BE2C (cell line): Measurements from ENCODE around the gene DRAM1. TPM values are rescaled to one million over a fixed set of nuclear protein-coding genes. Genes with fewer than 3 reads are reported as not detected.
A peak's percentile ranks its signal among the peaks of the same experiment; 100 is the strongest.

Experiments
- DNase-seq: peaks from one replicate; pipeline ENCODE4 v3.0.0-alpha.2; 2020
- H3K27me3 ChIP-seq: fragments of 250-450 bp; sonication (Bioruptor Pico); 2 replicates; pipeline ENCODE4 v1.5.1; 2020; ENCODE audit warnings: mild to moderate bottlenecking
- H3K36me3 ChIP-seq: fragments of 250-450 bp; sonication (Bioruptor Pico); 2 replicates; pipeline ENCODE4 v1.5.1; 2020; ENCODE audit warnings: mild to moderate bottlenecking
- H3K4me1 ChIP-seq: fragments of 250-450 bp; sonication (Bioruptor Pico); 2 replicates; pipeline ENCODE4 v1.5.1; 2020
- H3K4me3 ChIP-seq: 2 replicates; pipeline ENCODE4 v1.5.1; 2011; ENCODE audit warnings: low read depth, low read length
- H3K9me3 ChIP-seq: fragments of 250-450 bp; sonication (Bioruptor Pico); 2 replicates; pipeline ENCODE4 v1.5.1; 2020
- polyA plus RNA-seq: library from polyadenylated mRNA; unstranded; fragments of >200 nt; gene quantifications from one replicate; pipeline ENCODE4 v1.2.1, GENCODE V29; 2012; ENCODE audit warnings: low read depth, missing spikeins; ENCODE audit not compliant: insufficient read length, insufficient read depth
- TF ChIP-seq, protein P1 (sequence below): IDR thresholded peaks from 2 replicates; pipeline ENCODE4 v1.5.1; 2012; ENCODE audit warnings: mild to moderate bottlenecking, low read depth, low read length

Gene DRAM1, protein sequence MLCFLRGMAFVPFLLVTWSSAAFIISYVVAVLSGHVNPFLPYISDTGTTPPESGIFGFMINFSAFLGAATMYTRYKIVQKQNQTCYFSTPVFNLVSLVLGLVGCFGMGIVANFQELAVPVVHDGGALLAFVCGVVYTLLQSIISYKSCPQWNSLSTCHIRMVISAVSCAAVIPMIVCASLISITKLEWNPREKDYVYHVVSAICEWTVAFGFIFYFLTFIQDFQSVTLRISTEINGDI
- not detected for polyA plus RNA-seq

DNA sequence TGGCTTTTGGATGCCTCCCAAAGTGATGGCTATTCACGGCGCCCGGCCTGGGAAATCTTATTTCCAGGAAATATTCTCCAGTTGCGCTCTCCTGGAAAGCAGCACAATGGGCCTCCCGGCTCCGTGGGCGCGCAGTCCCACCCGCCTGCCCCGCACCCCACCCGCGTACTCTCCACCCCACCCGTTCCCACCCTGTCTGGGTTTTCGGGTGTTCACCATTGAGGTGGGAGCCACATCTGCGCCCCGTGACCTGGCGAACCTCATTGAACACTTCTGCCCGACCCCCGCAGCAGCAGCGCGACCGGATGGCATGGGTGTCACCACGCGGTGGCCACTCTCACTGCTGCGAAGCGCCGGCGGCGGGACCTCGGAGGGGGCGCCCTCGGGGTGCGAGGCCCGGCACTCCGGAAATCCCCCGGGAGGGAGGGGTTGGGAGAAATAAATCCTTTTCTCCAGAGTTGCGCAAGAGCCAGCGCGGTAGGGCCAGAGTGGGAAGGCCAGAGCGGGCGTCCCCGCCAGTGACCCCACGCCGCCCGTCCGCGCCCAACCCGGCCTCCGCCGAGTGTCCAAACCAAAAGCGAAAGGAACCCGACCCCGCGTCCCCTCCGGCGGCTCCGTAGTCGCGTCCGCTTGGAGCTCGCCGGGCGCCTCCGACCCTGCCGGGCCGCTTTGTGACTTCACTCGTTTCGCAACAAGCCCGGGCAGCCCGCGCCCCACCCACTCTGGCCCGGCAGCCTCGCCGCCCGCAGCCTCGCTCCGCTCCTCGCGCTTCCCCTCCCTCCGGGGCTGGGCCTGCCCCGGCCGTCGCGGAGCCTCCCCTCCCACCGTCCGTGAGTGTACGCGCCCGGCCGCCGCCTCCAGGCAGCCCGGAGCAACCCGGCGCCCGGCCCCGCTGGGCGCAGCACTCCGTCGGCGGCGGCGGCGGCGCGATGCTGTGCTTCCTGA is at the start of gene DRAM1:
TSS of gene DRAM1 (plus strand) at position 720 of the 945 bp plus-strand sequence. CDS start at position 930, 210 bp downstream.
- DNase-seq, result peak; percentile 76
- TF ChIP-seq, protein P1, sequence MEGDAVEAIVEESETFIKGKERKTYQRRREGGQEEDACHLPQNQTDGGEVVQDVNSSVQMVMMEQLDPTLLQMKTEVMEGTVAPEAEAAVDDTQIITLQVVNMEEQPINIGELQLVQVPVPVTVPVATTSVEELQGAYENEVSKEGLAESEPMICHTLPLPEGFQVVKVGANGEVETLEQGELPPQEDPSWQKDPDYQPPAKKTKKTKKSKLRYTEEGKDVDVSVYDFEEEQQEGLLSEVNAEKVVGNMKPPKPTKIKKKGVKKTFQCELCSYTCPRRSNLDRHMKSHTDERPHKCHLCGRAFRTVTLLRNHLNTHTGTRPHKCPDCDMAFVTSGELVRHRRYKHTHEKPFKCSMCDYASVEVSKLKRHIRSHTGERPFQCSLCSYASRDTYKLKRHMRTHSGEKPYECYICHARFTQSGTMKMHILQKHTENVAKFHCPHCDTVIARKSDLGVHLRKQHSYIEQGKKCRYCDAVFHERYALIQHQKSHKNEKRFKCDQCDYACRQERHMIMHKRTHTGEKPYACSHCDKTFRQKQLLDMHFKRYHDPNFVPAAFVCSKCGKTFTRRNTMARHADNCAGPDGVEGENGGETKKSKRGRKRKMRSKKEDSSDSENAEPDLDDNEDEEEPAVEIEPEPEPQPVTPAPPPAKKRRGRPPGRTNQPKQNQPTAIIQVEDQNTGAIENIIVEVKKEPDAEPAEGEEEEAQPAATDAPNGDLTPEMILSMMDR, result no peak
- H3K36me3 ChIP-seq, result no peaks in the 10 kb centered on the region

DNA sequence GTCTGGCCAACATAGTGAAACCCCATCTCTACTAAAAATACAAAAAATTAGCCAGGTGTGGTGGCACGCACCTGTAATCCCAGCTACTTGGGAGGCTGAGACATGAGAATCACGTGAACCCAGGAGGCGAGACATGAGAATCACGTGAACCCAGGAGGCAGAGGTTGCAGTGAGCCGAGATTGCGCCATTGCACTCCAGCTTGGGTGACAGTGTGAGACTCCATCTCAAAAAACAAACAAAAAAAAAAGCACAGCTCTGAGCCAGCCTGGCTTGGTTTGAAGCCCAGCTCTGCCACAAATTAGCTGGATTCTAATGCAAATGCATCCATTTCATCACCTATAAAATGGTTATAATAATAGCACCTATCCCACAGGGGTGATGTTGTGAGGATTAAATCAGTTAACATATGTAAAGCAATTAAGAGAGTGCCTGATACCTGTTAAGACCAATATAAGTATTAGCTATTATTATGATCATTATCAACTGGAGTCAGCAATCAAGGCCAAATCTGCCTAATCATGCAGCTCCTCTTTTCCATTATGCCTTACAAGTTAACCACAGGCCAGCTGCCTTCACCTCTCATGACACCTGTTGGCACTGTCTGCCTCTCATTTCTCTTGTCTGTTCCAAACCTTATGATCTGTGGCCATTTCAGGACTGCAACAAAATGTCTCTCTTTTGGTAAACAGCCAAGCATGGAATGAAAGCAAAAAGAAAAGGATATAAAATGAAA is 48.8 kb upstream of the DRAM1 start:
- no peaks in the 10 kb centered on the region for H3K4me1 ChIP-seq
- H3K9me3 ChIP-seq, result no peaks in the 10 kb centered on the region
- DNase-seq, result no peak
- TF ChIP-seq, protein P1, result no peak
- no peaks in the 10 kb centered on the region for H3K36me3 ChIP-seq
- no peaks in the 10 kb centered on the region for H3K27me3 ChIP-seq
- no peak overlapping the region for H3K4me3 ChIP-seq

More for the DNA sequence above, at the start of gene DRAM1:
- no peaks in the 10 kb centered on the region for H3K4me1 ChIP-seq
- peaks cover 13% of the 10 kb centered on the region for H3K27me3 ChIP-seq
- H3K4me3 ChIP-seq, result peak within 1 kb of the TSS; percentile 69
- no peaks in the 10 kb centered on the region for H3K9me3 ChIP-seq

DNA sequence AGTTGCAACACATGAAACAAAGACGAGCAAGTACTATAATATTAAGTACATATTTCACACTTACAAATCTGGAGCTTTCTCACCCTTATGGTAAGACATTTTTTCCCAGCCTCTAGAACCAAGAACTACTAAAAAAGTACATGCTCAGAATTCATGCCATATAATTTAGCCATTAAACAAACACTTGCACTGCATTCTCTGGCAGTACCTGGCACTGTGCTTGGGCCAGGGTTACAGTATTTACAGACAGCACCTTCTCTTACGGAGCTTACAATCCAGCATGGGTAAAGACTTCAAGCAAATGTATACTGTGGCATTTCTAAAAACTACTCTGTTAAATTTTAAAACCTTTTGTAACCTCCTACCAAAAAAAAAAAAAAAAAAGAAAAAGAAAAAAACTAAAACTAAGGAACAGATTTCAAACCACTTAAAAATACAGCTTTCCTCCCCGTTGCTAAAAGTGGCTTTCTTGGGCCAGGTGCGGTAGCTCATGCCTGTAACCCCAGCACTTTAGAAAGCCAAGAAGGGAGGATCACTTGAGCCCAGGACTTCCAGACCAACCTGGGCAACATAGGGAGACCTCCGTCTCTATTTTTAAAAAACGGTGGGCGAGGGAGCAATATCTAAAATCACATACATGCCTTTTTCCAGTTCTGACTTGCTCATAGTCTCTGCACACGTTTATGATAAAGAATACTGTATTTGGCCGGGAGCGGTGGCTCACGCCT is 47.6 kb upstream of the DRAM1 start:
- H3K27me3 ChIP-seq, result no peaks in the 10 kb centered on the region
- no peaks in the 10 kb centered on the region for H3K9me3 ChIP-seq
- TF ChIP-seq, protein P1, result no peak
- H3K36me3 ChIP-seq, result no peaks in the 10 kb centered on the region
- peak overlapping the region; percentile 82 for H3K4me3 ChIP-seq
- no peaks in the 10 kb centered on the region for H3K4me1 ChIP-seq
- DNase-seq, result no peak

DNA sequence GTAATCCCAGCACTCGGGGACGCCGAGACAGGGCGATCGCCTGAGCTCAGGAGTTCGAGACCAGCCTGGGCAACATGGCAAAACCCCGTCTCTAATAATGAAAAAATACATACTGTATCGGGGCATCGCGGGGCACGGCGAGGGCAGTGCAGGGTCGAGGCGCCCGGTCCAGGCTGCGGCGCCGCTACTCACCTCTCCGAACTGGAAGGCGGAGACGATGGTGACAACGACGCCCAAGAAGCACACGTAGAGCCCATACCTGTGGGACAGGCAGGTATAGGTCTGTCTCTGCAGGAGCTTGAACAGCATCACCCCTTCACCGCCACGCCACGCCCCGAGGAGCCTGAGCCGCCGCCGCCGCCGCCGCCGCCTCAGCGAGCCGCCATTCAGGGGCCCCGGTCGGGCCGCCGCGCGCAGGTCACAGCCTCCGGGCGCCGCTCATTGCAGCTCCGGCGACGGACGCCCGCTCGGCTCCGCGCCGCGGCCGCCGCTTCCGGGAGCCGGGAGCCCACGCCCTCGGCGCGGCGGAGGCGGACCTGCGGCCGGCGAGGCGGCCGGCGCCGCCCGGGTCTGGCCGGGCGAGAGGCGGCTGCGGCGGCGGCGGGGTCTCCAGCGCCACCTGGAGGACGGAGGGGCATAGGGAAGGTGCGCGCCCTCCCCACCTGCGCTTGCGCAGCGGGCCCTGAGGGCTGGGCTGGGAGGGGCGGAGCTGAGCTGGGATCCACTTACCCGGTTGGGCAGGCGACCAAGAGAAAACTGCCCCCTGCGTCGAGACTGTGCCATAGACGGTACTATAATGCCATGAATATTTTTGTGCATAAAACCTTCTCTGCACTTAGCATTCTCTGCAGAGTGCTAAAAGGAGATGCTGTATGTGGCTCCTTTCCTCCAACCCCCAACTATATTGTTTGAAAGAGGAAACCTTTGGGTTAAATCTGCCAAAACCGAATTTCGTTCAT is 46.7 kb upstream of the DRAM1 start, which contains the start of gene GNPTAB:
TSS of gene GNPTAB (minus strand) at position 593 of the 959 bp plus-strand sequence. CDS start at position 309, 284 bp downstream.
- H3K9me3 ChIP-seq, result no peaks in the 10 kb centered on the region
- H3K4me3 ChIP-seq, result peak within 1 kb of the TSS; percentile 82
- no peaks in the 10 kb centered on the region for H3K27me3 ChIP-seq
- TF ChIP-seq, protein P1, result peak; percentile 62
- no peaks in the 10 kb centered on the region for H3K4me1 ChIP-seq
- peak; percentile 95 for DNase-seq
- no peaks in the 10 kb centered on the region for H3K36me3 ChIP-seq

DNA sequence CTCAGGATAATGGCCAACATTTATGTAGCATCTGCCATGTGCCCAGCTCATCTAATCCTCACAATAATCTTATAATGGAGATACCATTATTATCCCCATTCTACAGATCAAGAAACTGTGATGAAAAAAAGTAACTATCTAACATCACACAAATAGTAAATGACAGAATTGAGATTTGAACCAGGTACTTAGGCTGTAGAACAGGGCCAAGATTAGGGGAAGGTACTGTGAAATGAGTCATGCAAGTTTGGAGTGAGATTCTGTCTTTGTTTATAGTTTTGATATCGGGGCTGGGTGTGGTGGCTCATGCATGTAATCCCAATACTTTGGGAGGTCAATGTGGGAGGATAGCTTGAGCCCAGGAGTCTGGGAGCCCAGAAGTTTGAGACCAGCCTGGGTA is 45.4 kb upstream of the DRAM1 start:
- Histone ChIP-seq H3K27me3 (no peaks in the 10 kb centered on the region), H3K4me3 (no peak overlapping the region), H3K9me3 (no peaks in the 10 kb centered on the region), H3K4me1 (no peaks in the 10 kb centered on the region), H3K36me3 (no peaks in the 10 kb centered on the region)
- TF ChIP-seq, protein P1, result no peak
- DNase-seq, result no peak
